Measurements from ENCODE around the gene ZBTB21.
"Not testable (repeated sequence)": the region's sequence is repeated elsewhere in the genome, so short reads cannot be mapped to it uniquely, and the experiment has no call there.

ZBTB21 gene

DNA sequence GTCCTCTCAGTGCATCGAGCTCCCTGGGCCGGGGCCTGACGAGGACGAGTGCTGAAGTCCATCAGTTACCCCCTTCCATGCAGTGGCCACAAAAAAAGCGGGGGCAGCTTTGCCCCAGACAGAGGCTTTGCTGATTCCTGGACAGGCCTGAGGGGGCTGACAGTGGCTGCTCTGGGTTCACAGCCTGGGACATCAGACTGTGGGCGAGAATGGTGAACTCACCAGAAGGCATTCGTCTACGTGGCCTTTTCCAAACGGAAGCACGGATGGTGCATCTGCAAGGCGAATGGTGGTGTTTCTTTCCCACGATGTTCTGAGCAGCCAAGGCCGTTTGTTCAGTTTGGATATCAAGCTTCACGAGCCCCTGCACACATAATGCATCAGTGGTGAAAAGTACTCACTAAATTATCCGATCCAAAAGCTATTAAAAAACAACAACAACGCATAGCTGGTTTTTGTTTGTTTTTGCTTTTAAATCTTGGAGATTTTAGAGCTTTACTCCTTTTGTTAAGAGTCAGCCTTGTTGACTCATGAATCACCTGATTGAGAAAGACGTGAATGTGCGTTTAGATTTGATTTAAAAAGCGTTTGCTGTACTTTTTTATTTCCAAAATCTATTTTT lies 6.3 kb upstream of the ZBTB21 start:
- no peak for FAIRE-seq

DNA sequence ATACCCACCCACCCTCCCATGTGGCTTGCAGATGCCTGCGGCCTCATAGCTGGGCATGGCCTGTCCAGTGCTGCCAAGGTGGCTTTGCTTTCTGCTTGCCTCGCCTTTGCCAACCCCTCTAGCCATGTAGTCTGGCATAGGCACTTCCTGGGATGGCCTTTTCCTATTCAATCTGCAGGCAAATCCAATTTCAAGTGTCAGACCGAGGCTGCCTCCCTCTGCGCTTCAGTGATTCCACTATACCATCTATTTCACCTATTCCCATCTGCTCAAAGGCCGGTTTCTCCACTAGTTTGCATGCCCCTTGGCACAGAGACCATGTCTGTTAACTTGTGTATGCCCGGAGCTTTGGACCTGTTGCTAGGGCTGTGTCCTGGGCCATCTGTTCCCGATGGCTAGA lies 3.8 kb upstream of the ZBTB21 start:
- no peak for FAIRE-seq

- no peak for FAIRE-seq
Observed at GRCh38 chr21:42013376-42013775, 3.2 kb upstream of the ZBTB21 start.

GRCh38 chr21:42012763-42013329 lies 2.7 kb upstream of the ZBTB21 start:
- FAIRE-seq, result no peak

GRCh38 chr21:42012344-42012743 lies 2.2 kb upstream of the ZBTB21 start:
- no peak for FAIRE-seq

- no peak for FAIRE-seq
Observed at GRCh38 chr21:42010507-42011495, 641 bp upstream of the ZBTB21 start.

DNA sequence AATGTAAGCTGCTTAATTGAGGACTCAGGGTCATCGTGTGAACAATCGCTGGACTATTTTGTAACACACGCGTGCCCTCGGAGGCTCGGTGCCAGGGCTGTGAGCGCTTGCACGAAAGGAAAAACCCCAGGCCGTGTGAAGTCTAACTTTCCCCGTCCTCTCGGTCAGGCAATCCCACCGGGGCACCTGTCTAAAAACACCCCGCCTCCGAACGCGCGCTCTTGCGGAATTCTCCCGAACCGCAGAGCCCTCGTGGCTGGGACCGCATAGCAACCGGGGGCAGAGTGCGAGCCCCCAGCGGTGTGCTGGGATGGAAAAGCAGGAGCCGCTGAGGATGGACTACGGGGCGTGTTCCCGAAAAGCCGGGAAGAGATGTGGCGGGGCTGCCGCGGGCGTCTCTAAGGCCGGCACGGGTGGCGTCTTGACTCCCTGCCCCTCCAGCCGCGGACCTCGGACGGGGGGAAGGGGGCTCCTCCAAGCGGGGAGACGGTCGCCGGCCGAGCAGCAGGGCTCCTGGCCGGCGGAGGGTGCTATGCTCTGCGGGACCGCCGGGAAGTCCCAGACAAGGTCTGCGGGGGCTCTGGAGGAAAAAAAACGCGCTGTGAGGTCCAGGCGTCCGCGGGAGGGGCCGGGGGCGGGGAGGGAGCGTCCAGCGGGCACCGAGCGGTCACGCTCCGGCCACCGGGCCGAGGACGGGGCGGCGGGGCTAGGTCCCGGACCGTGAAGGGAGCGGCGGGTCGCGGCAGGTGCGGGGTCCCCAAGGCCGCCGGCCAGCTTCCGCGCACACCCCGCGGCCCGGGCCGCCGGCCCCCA lies 936 bp downstream of the ZBTB21 start:
- FAIRE-seq, result no peak

DNA sequence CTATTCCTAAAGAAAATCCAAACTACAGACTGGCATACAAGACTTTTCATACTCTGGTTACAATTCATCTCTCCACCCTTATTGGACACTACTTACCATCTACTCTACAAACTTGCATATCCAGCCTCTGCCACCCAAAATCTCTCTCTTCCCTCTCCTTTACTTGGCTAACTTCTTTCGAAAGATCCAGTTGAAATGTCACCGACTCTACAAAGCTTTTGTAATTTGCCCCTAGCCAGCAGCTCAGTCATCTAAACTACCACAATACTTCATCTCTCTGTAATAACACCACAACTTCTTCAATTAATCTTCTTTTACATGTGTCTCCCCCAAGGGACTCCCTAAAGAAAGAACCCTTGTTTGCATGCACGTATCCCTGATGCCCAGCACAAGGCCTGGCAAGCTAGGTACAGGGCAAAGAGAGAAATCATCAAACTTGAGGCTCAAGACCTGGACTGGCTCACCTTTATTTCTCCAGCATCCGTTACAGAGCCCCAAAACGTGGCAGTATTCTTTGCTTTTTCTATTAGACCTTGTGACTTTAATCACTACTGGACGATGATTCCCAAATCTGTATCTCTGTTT lies 2.7 kb downstream of the ZBTB21 start:
- FAIRE-seq, result no peak

DNA sequence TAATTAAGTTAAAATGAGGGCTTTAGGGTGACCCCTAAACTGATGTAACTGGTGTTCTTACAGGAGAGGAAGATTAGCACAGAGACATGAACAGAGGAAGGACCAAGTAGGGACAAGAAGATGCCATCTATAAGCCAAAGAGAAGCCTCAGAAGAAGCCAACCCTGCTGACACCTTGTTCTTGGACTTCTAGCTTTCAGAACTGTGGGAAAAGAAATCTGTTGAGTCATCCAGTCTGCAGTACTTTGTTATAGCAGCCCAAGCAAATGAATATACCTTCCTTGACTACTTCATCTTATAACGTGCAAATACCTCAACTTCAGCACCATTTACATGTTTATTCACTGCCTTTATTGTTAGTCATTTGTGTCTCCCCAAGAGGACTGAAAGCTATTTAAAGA lies 3.4 kb downstream of the ZBTB21 start:
- FAIRE-seq, result no peak

GRCh38 chr21:42004406-42005199 lies 5.6 kb downstream of the ZBTB21 start:
- FAIRE-seq, result no peak

DNA sequence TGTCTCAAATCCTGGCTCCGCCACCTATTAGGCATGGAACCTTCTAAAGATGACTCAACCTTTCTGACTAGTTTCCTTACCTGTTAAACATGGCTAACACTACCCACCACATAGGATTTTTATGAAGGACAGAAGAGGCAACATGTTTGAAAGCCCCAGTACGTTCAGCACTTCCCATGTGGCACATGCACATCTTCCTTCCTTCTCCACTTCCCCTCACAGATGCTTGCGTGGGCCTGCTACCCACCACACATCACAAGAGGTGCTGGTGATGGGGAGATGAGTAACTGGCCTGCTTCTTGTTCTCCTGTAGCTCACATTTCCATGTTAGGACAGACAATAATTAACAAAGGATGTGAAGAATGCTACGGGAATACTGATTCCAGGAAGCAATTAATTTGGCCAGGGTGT lies 7.1 kb downstream of the ZBTB21 start:
- FAIRE-seq, result no peak

DNA sequence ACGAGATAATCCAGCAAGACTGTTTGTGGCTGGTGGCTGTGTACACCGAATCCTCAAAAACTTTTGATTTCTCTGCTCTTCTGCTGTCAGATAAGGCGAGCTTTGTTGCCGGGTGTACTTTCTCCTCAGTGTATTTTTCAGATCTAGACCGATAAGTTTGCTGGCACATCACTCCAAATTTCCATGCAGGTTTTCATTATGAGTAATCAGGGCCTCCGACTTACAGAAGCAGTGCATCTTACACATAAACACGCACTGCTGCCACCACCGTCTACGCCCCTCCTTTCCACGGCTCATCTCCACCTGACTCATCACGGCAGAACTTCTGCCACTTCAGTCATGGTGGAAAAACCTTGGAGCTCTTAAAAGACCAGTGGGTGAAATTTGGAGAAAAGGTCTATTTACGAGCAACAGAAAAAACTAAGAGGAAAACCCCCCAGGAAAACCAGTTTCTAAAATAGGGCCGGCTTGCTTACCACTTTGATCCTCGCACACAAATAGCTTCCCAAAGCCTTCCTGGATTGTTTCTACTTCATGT lies 7.7 kb downstream of the ZBTB21 start:
- no peak for FAIRE-seq

DNA sequence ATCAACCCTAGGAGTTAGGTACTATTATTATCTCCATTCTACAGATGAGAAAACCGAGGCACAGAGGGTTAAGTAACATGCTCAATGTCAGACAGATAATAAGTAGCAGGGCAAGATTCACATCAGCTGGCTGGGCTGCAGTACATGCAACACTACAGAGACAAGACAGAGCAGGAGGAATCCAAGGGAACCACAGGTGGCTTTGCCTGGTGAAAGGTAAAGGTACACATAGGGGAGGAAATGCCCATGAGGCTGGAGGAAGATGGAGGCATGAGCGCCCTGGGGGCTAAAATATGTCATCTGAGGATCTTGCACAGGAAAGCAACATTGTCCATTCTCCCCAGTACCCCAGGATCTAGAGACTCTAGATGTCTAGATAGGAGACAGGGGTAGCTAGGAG lies 8.4 kb downstream of the ZBTB21 start:
- no peak for FAIRE-seq

GRCh38 chr21:42000908-42001307 lies 9.3 kb downstream of the ZBTB21 start:
- FAIRE-seq, result no peak

DNA sequence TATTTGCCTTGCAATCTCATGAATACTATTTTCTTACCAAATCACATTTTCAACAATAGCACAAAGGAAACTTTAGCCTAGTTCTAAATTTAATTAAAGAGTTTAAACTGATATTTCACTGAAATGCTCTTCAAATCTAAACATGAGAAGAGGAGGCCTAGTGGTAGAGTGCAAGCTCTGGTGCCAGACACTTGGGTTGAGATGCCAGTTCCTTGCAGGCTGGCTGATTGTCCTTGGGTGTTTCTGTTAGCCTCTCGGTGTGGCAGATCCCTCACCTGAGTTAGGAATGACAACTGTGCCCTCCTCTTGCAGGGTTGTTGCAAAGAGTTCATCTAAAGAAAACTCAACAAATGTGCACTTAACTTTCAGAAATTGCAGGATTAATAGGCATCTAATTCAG lies 12.5 kb downstream of the ZBTB21 start:
- FAIRE-seq, result no peak

DNA sequence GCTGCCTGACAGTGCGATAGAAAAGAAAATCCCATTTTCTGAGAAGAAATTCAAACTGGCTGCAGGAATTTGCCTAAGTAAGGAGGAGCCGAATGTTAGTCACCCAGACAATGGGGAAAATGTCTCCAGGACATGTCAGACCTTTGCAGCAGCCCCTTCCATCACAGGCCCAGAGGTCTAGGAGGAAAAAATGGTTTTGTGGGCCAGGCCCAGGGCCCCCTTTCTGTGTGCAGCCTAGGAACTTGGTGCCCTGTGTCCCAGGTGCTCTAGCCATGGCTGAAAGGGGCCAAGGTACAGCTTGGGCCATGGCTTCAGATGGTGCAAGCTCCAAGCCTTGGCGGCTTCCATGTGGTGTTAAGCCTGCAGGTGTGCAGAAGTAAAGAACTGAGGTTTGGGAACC lies 14.6 kb downstream of the ZBTB21 start:
- FAIRE-seq, result no peak

DNA sequence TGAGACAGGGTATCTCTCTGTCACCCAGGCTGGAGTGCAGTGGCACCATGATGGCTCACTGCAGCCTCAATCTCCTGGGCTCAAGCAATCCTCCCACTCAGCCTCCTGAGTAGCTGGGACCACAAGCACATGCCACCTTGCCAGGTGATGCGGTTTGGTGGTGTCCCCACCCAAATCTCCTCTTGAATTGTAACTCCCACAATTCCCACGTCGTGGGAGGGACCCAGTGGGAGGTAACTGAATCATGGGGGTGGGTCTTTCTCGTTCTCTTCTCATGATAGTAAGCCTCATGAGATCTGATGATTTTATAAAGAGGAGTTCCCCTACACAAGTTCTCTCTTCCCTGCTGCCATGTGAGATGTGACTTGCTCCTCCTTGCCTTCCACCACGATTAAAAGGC lies 15.5 kb downstream of the ZBTB21 start:
- FAIRE-seq, result not testable (repeated sequence)

- FAIRE-seq, result no peak
Observed at GRCh38 chr21:41993744-41994143, 16.4 kb downstream of the ZBTB21 start.

DNA sequence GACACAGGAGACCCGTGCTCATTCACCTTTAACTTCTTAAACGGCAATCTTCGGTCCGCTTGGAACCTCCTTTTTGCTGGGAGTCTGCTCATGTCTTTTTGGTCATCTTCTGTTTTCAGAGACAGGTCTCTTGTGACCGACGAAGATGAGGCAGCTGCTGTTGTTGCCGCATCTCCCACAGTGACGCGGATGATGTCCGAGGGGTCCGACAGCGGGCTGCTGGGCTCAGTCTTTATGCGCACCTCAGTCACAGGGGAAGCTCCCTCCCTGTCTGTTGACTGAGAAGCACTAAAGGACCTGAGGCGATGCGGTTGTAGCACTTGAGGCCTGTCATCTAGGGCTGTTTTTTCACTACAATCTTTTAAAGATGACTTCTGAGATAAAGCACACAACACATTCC lies 17.6 kb downstream of the ZBTB21 start:
- no peak for FAIRE-seq

DNA sequence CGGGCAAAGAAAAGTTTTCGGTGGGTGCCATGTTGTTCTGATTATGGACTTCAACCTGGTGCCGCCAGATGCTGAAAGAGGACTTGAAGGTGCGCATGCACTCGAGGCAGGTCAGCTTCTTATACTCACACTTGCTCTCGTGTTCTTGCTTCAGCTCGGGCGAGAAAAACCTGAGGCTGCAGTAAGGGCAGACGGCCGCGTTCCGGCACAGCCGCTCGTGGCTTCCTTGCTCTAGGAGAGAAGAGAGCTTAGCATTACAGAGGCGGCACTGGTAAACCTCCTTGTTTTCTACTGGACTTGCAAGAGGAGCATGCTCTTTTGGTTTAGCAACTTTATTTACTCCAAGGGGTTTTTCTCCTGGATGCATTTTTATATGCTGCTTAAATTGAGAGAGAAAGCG lies 18.5 kb downstream of the ZBTB21 start:
- FAIRE-seq, result no peak

DNA sequence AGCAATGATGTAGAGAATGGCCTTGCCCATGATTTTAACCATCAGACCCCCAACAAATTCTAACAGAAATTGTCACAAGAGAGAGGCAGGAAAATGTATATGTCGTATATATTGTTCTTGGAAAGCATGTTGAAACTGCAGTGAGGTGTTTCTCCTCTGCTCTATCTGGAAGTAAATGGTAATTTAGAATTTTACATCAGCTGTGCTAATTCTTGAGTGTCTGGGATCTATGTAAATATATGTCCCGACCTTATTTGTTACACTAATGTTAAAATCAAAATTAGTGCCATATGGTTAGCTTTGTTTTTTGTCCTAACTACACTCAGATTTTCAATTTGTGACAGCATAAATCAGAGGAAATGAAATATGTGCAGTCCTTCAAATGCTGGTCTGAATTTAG lies 20.5 kb downstream of the ZBTB21 start:
- FAIRE-seq, result no peak

Measured in colon (tissue), 2 donors.